ENCODE measurements around the gene SNX1. TPM values are rescaled to one million over a fixed set of nuclear protein-coding genes. Genes with fewer than 3 reads are reported as not detected.

The SNX1 gene
- total RNA-seq, 1 donor from 2014 or later, result 89.7 TPM

DNA sequence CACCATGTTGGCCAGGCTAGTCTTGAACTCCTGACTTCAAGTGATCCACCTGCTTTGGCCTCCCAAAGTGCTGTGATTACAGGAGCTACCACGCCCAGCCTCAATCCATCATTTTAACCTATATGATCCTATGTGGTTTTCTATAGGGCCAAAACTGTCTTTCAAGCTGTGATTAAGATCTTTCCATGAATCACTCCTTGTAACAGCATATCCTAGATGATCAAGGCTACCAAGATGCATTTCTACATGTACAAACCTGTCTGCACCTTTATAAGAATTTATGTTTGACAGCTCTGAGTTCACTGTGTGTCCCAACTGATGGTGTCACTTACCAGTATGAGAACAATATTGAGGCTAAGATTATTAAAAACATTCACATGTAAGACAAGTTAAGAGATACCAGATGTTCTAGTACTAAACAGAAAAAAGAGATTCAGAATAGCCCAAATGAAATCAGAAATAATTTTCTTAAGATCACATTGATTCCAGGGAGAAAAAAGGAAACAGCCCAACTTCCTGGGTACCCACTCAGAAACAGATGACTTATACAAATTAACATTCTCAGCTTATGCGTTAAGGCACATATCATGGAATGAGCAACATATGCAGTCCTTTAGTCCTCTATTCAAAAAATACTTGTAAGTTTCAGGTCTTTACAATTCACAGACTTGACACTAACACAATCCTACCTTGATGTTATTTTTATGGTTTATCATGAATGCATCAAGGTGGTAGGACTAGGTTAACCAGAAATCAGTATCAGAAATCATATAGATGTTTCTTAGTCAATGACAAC is 91.8 kb downstream of the SNX1 start:
- ATAC-seq, result no peak
- intact Hi-C loops (cut with micrococcal nuclease), result no loop called here
- no peak for DNase-seq

Other genes starting within 250 kb of the SNX1 start
- 43.4 TPM for gene DAPK2, start 49.5 kb upstream of the SNX1 start, total RNA-seq
- gene CIAO2A, start 2.1 kb upstream of the SNX1 start, total RNA-seq, result 72.2 TPM
- gene SNX22, start 55.7 kb downstream of the SNX1 start, total RNA-seq, result 5.6 TPM
- 106 TPM for gene PPIB, start 67.0 kb downstream of the SNX1 start, total RNA-seq

All from left ventricle myocardium superior (tissue), 1 donor.